HCT116 (cell line): ENCODE measurements around the gene CATSPER4.

Experiments used
- EZH2phosphoT487 ChIP-seq: fragments of 200-600 bp; IDR thresholded peaks from 2 replicates; pipeline ENCODE4 v1.6.1; 2018; ENCODE audit warnings: antibody characterized with exemption, borderline replicate concordance
- REST ChIP-seq: IDR thresholded peaks from 2 replicates; pipeline ENCODE4 v1.6.1; 2012; ENCODE audit warnings: low read depth

- TF ChIP-seq EZH2phosphoT487 (no peak), REST (no peak)
These were observed 1.3 kb downstream of the CATSPER4 start for GRCh38 chr1:26191739-26192138.
